Head of caudate nucleus (tissue), 42 donors: ENCODE results near the gene AHCYL2.
"Not testable (repeated sequence)": the region's sequence is repeated elsewhere in the genome, so short reads cannot be mapped to it uniquely, and the experiment has no call there.

Experiments
- DNase-seq, 42 donors: peaks; one replicate each; pipeline versions ENCODE4 v3.0.0 to v3.0.0-alpha.2; 2020 to 2021; ENCODE audit warnings: mixed read lengths in 7 of 42
- intact Hi-C: fragments of 100-400 bp; cut with DNase I; formaldehyde crosslinking; loops from one replicate; pipeline ENCODE4 v1.15.0; 2022

The AHCYL2 gene

GRCh38 chr7:129270077-129270476, 45.2 kb downstream of the AHCYL2 start:
- intact Hi-C loops, result no loop called here
- DNase-seq, result no peak

DNA sequence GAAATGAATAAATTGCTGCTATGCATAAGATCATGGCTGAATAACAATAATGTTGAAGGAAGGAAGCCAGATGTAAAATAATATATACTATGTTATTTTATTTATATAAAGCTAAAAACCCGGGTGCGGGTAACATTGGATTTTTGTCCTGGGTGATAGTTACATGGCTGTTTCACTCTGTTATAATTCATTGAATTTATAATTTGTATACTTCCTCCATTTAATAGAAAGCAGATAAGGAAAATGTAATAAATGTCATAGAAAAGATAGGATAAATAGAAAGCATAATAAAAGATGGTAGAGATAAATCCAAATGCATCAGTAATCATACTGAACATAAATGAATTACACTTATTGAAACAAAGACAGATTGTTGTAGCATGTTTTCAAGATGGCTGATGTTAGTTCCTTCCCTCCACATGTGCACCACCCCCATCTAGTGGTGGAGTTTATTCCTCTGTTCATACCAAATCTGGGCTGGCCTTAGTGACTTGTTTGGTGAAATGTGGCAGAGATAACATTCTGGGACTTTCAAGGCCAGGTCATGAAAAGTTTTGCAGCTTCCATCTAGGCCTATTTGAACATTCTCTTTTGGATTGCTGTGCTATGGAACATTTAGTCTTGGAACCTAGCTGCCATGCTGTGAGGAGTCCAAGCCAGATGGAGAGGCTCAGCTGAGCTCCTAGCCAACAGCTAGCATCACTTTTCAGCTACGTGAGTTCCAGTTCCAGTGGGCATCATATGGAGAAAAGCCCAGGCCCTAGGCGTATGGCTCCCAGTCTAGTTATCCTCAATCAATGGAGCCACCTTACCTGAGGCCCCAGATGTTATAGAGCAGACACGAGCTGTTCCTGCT, 46.9 kb downstream of the AHCYL2 start:
- peak in 26 of 42 donors; percentile 17 to 82 (median 47) for DNase-seq
- intact Hi-C loops, result no loop called here

DNA sequence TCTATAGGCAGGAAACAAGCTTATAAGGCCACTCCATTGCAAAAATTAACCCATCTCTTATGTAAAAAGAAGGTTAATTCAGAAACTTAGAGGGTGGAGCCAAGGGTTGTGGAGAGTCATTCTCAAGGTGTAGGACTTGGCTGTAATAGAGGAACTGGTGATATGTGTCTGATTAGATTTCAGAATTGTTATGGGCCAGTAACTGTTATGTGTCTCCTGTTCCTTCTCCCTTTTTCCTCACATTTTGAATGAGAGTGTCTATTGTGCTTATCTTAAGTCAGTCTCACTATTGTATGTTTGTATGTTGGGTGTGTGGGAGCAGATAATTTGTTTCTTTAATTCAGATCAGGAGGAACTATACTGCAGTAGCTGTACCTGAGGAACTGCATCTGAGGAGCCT, 49.1 kb downstream of the AHCYL2 start:
- DNase-seq, result no peak
- intact Hi-C loops, result no loop called here

- intact Hi-C loops, result no loop called here
- DNase-seq, result no peak
These were observed 52.8 kb downstream of the AHCYL2 start for GRCh38 chr7:129277629-129278028.

DNA sequence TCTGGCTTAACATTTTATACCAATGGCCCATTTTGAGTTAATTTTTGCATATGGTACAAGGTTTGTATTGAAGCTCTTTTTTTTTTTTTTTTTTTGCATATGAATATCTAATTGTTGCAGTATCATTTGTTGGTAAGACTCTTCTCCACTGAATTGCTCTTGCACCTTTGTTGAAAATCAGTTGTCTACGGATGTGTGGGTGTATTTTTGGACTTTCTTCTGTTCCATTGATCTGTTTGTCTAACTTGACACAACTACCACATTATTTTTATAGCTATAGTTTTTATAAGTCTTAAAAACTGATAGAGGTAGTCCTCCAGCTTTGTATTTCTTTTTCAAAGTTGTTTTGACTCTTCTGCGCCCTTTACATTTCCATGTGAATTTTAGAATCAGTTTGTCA, 53.9 kb downstream of the AHCYL2 start:
- intact Hi-C loops, result no loop called here
- DNase-seq, result no peak

- no peak for DNase-seq
- intact Hi-C loops, result no loop called here
These were observed 54.9 kb downstream of the AHCYL2 start for GRCh38 chr7:129279757-129280156.

GRCh38 chr7:129281163-129281562, 56.3 kb downstream of the AHCYL2 start:
- intact Hi-C loops, result no loop called here
- DNase-seq, result no peak

- intact Hi-C loops, result no loop called here
- DNase-seq, result no peak
These were observed 58.0 kb downstream of the AHCYL2 start for GRCh38 chr7:129282865-129283264.

DNA sequence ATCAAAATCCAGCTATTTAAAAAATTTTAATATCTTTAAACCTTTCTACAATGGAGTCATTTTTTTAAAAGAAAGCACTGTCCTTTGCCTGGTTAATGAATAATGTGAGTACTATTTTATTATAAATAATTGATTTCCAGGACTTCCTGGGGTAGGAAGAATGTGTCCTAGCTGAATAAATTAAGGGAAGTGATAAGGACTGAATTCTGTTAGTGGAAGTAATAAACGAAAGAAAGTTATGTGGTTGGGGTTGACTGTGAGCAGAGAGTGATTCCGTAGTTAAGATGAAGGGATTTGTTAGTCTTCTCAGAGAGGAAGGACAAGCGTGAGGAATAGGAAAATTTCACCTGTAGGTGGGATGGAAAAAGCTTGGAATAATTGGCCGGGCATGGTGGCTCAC, 59.1 kb downstream of the AHCYL2 start:
- intact Hi-C loops, result no loop called here
- no peak for DNase-seq

DNA sequence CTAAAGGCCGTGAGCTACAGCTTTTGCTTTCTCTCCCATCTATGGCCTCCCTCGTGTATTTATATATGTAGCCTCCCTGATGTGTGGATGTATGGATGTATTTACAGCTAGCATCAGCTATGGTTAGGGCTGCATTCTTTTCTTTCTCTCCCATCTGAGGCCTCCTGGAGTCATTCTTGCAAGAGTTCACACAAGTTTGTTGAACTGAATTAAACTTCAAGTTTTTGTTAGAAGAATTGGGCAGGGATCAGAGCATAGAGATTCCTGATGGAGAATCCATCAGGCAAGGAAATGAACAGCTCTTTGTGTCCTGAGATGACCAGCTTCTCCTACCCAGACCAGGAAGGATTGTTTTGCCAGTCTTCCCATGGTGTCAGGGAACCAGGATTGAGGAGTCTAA, 60.3 kb downstream of the AHCYL2 start:
- no peak for DNase-seq
- intact Hi-C loops, result no loop called here

- intact Hi-C loops, result no loop called here
- no peak for DNase-seq
These were observed 68.0 kb downstream of the AHCYL2 start for GRCh38 chr7:129292861-129293260.

DNA sequence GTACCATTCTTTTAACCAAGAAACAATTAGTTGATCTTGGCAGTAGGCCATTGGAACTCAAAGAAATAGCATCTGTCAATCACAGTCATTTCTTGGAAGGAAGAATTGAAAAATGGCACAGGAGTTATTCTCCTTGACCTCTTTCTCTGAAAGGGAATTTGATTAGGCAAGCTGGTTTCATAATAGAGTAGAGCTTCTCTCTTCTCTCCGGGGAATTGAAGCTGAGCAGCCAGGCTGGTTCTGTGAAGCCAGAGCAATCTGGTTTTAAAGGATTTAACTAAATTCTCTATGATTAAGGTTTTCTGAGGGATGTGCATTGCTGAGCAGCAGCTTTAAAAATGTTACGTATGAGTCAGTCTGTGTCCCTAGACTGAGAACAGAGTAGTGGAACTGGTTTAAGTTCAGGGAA, 70.2 kb downstream of the AHCYL2 start:
- DNase-seq, result peak in 23 of 42 donors; percentile 8 to 75 (median 24)
- intact Hi-C loops, result no loop called here

- intact Hi-C loops, result no loop called here
- peak in 39 of 42 donors; percentile 18 to 81 (median 53) for DNase-seq
These were observed 73.6 kb downstream of the AHCYL2 start for GRCh38 chr7:129298268-129298893.

GRCh38 chr7:129299889-129300288, 75.1 kb downstream of the AHCYL2 start:
- DNase-seq, result no peak
- intact Hi-C loops, result no loop called here

DNA sequence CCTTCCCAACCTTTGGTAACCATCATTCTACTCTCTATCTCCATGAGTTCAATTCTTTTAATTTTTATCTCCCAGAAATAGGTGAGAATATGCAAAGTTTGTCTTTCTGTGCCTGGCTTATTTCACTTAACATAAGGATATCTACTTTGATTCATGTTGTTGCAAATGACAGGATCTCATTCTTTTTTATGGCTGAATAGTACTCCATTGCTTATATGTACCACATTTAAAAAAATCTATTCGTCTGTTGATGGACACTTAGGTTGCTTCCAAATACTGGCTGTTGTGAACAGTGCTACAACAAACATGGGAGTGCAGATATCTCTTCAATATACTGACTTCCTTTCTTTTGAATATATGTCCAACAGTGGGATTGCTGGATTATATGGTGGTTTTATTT, 75.5 kb downstream of the AHCYL2 start:
- intact Hi-C loops, DNase-seq: not testable (repeated sequence)

DNA sequence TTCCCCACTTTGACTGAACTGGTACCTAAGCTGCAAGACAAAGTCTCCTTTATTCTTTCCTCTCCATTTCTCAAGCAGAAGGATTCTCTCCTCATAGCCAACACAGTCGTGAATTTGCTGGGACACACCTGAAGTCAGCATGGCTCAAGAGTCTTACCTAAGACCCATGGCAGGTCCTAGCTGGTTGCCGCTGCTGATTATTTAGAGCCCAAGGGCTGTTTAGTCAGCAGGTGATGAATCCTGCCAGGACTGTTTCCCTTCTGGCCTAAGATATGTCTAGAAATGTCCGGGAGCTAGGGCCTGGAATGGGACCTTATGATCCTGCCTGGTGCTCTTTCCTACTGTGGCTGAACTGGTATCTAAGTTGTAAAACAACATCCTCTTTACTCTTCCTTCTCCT, 82.8 kb downstream of the AHCYL2 start:
- DNase-seq, result no peak
- intact Hi-C loops, result no loop called here

DNA sequence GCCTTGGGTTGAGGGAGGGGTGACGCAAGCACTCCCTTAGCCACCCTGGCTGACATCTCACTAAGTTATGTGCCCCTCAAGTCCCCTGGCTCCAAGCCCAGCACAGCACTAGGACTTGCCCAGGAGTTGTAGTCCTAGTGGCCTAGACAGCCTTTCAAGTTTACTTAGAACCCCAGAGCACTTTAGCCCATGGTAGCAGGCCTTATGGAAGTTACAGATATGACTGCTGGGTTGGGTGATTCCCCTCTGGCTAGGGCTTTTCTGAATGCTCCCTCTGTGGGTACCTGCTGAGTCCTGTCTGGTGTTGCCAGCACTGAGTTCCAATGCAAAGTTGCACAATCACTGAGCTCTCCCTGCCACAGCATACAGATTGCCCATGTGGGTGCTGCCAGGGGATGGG, 83.2 kb downstream of the AHCYL2 start:
- peak in 14 of 42 donors; percentile 6 to 67 (median 28) for DNase-seq
- intact Hi-C loops, result no loop called here

DNA sequence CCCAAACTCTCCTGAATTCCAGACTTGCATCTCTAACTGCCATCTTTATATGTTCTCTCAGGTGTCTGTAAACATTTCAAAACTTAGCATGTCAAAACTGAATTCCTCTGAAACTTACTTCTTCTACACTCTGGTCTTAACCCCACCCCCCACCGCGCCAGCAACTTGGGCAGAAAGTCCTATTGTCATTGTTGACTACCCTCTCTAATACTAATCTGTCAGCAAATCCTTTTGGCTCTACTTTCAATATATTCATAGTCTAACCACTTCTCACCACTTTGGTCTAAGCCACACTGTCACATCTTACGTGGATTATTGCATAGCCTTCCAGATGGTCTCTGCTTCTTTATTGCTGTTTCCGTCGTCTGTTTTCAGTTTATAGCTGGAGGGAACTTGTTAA, 86.6 kb downstream of the AHCYL2 start:
- intact Hi-C loops, result no loop called here
- no peak for DNase-seq

GRCh38 chr7:129313282-129313681, 88.5 kb downstream of the AHCYL2 start:
- no peak for DNase-seq
- intact Hi-C loops, result no loop called here

- intact Hi-C loops, result no loop called here
- peak in 41 of 42 donors; percentile 5 to 84 (median 60) for DNase-seq
These were observed 91.1 kb downstream of the AHCYL2 start for GRCh38 chr7:129315960-129316359.

GRCh38 chr7:129317450-129317849, 92.6 kb downstream of the AHCYL2 start:
- peak in 2 of 42 donors; percentile 15 to 16 for DNase-seq
- intact Hi-C loops, result no loop called here
